GM18517 (cell line): Measurements from ENCODE around the gene GPR32.
"Not testable (repeated sequence)": the region's sequence is repeated elsewhere in the genome, so short reads cannot be mapped to it uniquely, and the experiment has no call there.

Source experiments
- ATAC-seq: cut with Tn5 transposase; IDR thresholded peaks from one replicate; pipeline ENCODE4 v1.9.1; 2021; ENCODE audit warnings: mild to moderate bottlenecking, moderate library complexity; ENCODE audit not compliant: unreplicated experiment

Gene GPR32

GRCh38 chr19:50797781-50798658, 27.8 kb downstream of the GPR32 start:
- no peak for ATAC-seq

- ATAC-seq = no peak
These were observed 28.6 kb downstream of the GPR32 start for GRCh38 chr19:50798659-50799546.

GRCh38 chr19:50799547-50799851, 29.2 kb downstream of the GPR32 start:
- no peak for ATAC-seq

- no peak for ATAC-seq
These were observed 30.8 kb downstream of the GPR32 start for GRCh38 chr19:50801107-50801506.

- ATAC-seq = no peak
These were observed 33.6 kb downstream of the GPR32 start for GRCh38 chr19:50803633-50804419.

GRCh38 chr19:50804420-50805272, 34.4 kb downstream of the GPR32 start:
- peak; percentile 87 for ATAC-seq

GRCh38 chr19:50808856-50809255, 38.6 kb downstream of the GPR32 start:
- no peak for ATAC-seq

- not testable (repeated sequence) for ATAC-seq
These were observed 41.5 kb downstream of the GPR32 start for GRCh38 chr19:50811622-50812238.

- ATAC-seq = no peak
These were observed 42.2 kb downstream of the GPR32 start for GRCh38 chr19:50812474-50812873.

GRCh38 chr19:50814883-50815282, 44.6 kb downstream of the GPR32 start:
- ATAC-seq = no peak

GRCh38 chr19:50815439-50815838, 45.2 kb downstream of the GPR32 start:
- ATAC-seq = no peak

- peak; percentile 45 for ATAC-seq
These were observed 47.9 kb downstream of the GPR32 start for GRCh38 chr19:50817941-50818858.

GRCh38 chr19:50818859-50819472, 48.7 kb downstream of the GPR32 start:
- no peak for ATAC-seq

GRCh38 chr19:50819636-50820035, 49.4 kb downstream of the GPR32 start:
- ATAC-seq = no peak

GRCh38 chr19:50820086-50820485, 49.8 kb downstream of the GPR32 start:
- ATAC-seq = no peak

- ATAC-seq = no peak
These were observed 50.4 kb downstream of the GPR32 start for GRCh38 chr19:50820549-50821247.

GRCh38 chr19:50821248-50821612, 51.0 kb downstream of the GPR32 start:
- no peak for ATAC-seq
